Measurements from ENCODE around the gene MAD1L1. TPM values are rescaled to one million over a fixed set of nuclear protein-coding genes. Genes with fewer than 3 reads are reported as not detected.

MAD1L1 gene
- total and polyA plus RNA-seq, 2 of the 8 experiments (the other 6 are each of a cell fraction or from before 2014, with no cell fraction given), result 40.4 to 44.6 TPM

GRCh38 chr7:1887251-1887650 is 345.5 kb downstream of the MAD1L1 start:
- Histone ChIP-seq H3K23ac (ENCODE audit: insufficient read length) (no peak overlapping the region), H2AFZ (ENCODE audit: low read length) (no peak overlapping the region), H4K91ac (replicated peaks; ENCODE audit: insufficient read length, low read length) (peak overlapping the region; percentile 54), H3K4me1 (replicated peaks in 1 of 4; ENCODE audit: control insufficient read depth in 3 of 4, insufficient read depth in 4 of 4, low read length in 3 of 4) (peaks cover 0 to 6% (median under 1%) of the 10 kb centered on the region in 4 experiments; a peak in 1 of 7 replicates), H4K8ac (ENCODE audit: extremely low read depth, insufficient read depth, low read length) (no peak overlapping the region; the same call in 1 of the 2 replicates), H3K4me3 (ENCODE audit: extremely low read depth in 1 of 4, insufficient read depth in 2 of 4, low read depth in 3 of 4, low read length in 4 of 4) (no peak overlapping the region), H3K36me3 (ENCODE audit: control insufficient read depth in 2 of 4, insufficient read depth in 4 of 4, low read length in 3 of 4) (peaks cover 0 to 18% (median 13%) of the 10 kb centered on the region in 4 experiments; a peak in 4 of 8 replicates), H2AK5ac (ENCODE audit: low read depth, low read length) (no peak overlapping the region), H3K14ac (ENCODE audit: insufficient read length) (no peak overlapping the region), H2BK20ac (ENCODE audit: low read length) (no peak overlapping the region), H3K23me2 (ENCODE audit: low read depth, low read length) (no peaks in the 10 kb centered on the region), H4K5ac (ENCODE audit: insufficient read length, low read depth, low read length) (no peak overlapping the region), H3K79me2 (ENCODE audit: control insufficient read depth in 1 of 2, insufficient read depth in 2 of 2, low read length in 2 of 2) (no peaks in the 10 kb centered on the region), H2BK5ac (ENCODE audit: low read depth, low read length) (peak overlapping the region; percentile 58; the same call in 1 of the 2 replicates), H2BK12ac (ENCODE audit: low read depth, low read length) (no peak overlapping the region; the same call in 1 of the 2 replicates), H3K18ac (ENCODE audit: extremely low read depth, low read length) (no peak overlapping the region), H3K4ac (replicated peaks; ENCODE audit: insufficient read length, low read depth, low read length) (peak overlapping the region; percentile 84), H2BK120ac (replicated peaks; ENCODE audit: low read depth, low read length) (peak overlapping the region; percentile 53), H3K27ac (ENCODE audit: low read depth, low read length) (no peak overlapping the region), H2BK15ac (ENCODE audit: low read length) (no peak overlapping the region), H3K56ac (replicated peaks; ENCODE audit: insufficient read length, low read depth, low read length) (no peak overlapping the region), H4K20me1 (replicated peaks in 1 of 2; ENCODE audit: control insufficient read depth in 1 of 2, insufficient read depth in 2 of 2, low read length in 2 of 2) (peaks cover 0 to 21% of the 10 kb centered on the region in 2 experiments), H3K9ac (replicated peaks in 1 of 4; ENCODE audit: extremely low read depth in 1 of 4, low read depth in 3 of 4, low read length in 3 of 4) (no peak overlapping the region), H3K79me1 (ENCODE audit: low read depth, low read length) (0 out of 2 replicates have a peak, but pooled peaks cover 4% of the 10 kb centered on the region), H3K27me3 (replicated peaks in 1 of 4; ENCODE audit: control insufficient read depth in 3 of 4, extremely low read depth in 1 of 4, insufficient read depth in 3 of 4, low read length in 3 of 4) (no peaks in the 10 kb centered on the region), H3K9me3 (ENCODE audit: insufficient read depth in 2 of 2, low read depth in 1 of 2, low read length in 1 of 2) (peaks cover 13 to 20% of the 10 kb centered on the region in 2 experiments), H3K4me2 (ENCODE audit: insufficient read depth in 1 of 2, low read depth in 2 of 2, low read length in 2 of 2) (no peak overlapping the region)
- FAIRE-seq (no peak), DNase-seq (ENCODE audit: low read depth in 1 of 2, low spot score in 2 of 2) (no peak)
- CTCF ChIA-PET (ENCODE audit: partially characterized antibody), result no interaction called here
- WGBS, 2 experiments (ENCODE audit: extremely low coverage in 1 of 2, insufficient coverage in 1 of 2, insufficient read length in 1 of 2, insufficient replicate concordance in 2 of 2, low coverage in 1 of 2, low lambda C conversion rate in 2 of 2, missing lambda C conversion rate in 1 of 2), result 86% methylated on average over 10 of the region's 10 CpGs; no CpG with 5 or more reads in 1 of the 2 experiments
- POLR2A ChIA-PET (ENCODE audit: partially characterized antibody), result no interaction called here
- TF ChIP-seq TAF1 (IDR thresholded peaks at IDR 0.05; ENCODE audit: low read depth, low read length) (no peak), ATF2 (IDR thresholded peaks at IDR 0.05; ENCODE audit: low read length) (no peak), TCF12 (IDR thresholded peaks at IDR 0.05; ENCODE audit: low read depth, low read length) (no peak), BCL11A (IDR thresholded peaks at IDR 0.05; ENCODE audit: low read depth in 2 of 2, low read length in 2 of 2) (no peak), E2F6 (IDR thresholded peaks at IDR 0.05) (no peak), RXRA (IDR thresholded peaks at IDR 0.05; ENCODE audit: insufficient read depth, low read depth, low read length) (no peak), RFX5 (IDR thresholded peaks at IDR 0.05; ENCODE audit: borderline replicate concordance, low read depth, low read length) (no peak), MAX (IDR thresholded peaks at IDR 0.05) (no peak), CBX8 (IDR thresholded peaks at IDR 0.05; ENCODE audit: borderline replicate concordance, low read depth, low read length) (no peak), FOSL1 (IDR thresholded peaks at IDR 0.05; ENCODE audit: insufficient read depth, low read depth, low read length) (no peak), BRCA1 (IDR thresholded peaks at IDR 0.05; ENCODE audit: low read depth, low read length) (no peak), EGR1 (IDR thresholded peaks at IDR 0.05; ENCODE audit: borderline replicate concordance, low read depth, low read length) (no peak)
